Measurements from ENCODE around the gene TEX264. TPM values are rescaled to one million over a fixed set of nuclear protein-coding genes. Genes with fewer than 3 reads are reported as not detected.

TEX264 gene
- polyA plus RNA-seq, 1 donor (not counting 4 experiments of a cell fraction or from before 2014, with no cell fraction given) = 35.8 TPM

- Histone ChIP-seq H3K27me3 (ENCODE audit: control insufficient read depth, extremely low read depth, insufficient read depth, low read length) (peaks cover 20% of the 10 kb centered on the region), H3K9ac (ENCODE audit: control insufficient read depth, extremely low read depth, insufficient read depth, low read length) (no peak overlapping the region), H2AFZ (ENCODE audit: control insufficient read depth, low read length) (no peak overlapping the region), H3K27ac (ENCODE audit: control insufficient read depth, insufficient read depth, low read length) (no peak overlapping the region), H3K9me1 (ENCODE audit: control insufficient read depth, extremely low read depth, insufficient read depth, low read length) (peaks cover 2% of the 10 kb centered on the region), H3K79me2 (ENCODE audit: control insufficient read depth, insufficient read depth, low read length) (no peaks in the 10 kb centered on the region), H3K36me3 (ENCODE audit: control insufficient read depth in 2 of 2, extremely low read depth in 1 of 2, insufficient read depth in 2 of 2, low read length in 2 of 2) (peaks cover 2 to 8% of the 10 kb centered on the region in 2 experiments), H3K4me3 (ENCODE audit: control insufficient read depth in 2 of 3, extremely low read depth in 1 of 3, insufficient read depth in 2 of 3, low read depth in 1 of 3, low read length in 3 of 3) (no peak overlapping the region), H3K4me2 (ENCODE audit: control insufficient read depth, extremely low read depth, insufficient read depth, low read depth, low read length) (no peak overlapping the region), H3K4me1 (ENCODE audit: control insufficient read depth, extremely low read depth, insufficient read depth, low read length) (peaks cover 4% of the 10 kb centered on the region), H4K20me1 (ENCODE audit: control insufficient read depth, extremely low read depth, insufficient read depth, low read length) (peaks cover 12% of the 10 kb centered on the region), H3K9me3 (ENCODE audit: control insufficient read depth, low read depth, low read length) (no peaks in the 10 kb centered on the region)
- dilution Hi-C loops (cut with MboI; ENCODE audit: extremely low pct_ligation_motif_present, low sequenced_read_pairs) = no loop called here
- no peak for FAIRE-seq
- TF ChIP-seq CTCF (optimal IDR thresholded peaks at IDR 0.05 in 1 of 3, IDR thresholded peaks at IDR 0.05 in 1 of 3, conservative IDR thresholded peaks at IDR 0.05 in 1 of 3; ENCODE audit: extremely low read depth in 1 of 3, insufficient read depth in 2 of 3, low read length in 3 of 3) = no peak
- TF ChIP-seq EZH2 (IDR thresholded peaks at IDR 0.05; ENCODE audit: low read length) = no peak
- no peak for DNase-seq (ENCODE audit: low read depth, low spot score)
These were observed 37.3 kb downstream of the TEX264 start for GRCh38 chr3:51708216-51708845.

DNA sequence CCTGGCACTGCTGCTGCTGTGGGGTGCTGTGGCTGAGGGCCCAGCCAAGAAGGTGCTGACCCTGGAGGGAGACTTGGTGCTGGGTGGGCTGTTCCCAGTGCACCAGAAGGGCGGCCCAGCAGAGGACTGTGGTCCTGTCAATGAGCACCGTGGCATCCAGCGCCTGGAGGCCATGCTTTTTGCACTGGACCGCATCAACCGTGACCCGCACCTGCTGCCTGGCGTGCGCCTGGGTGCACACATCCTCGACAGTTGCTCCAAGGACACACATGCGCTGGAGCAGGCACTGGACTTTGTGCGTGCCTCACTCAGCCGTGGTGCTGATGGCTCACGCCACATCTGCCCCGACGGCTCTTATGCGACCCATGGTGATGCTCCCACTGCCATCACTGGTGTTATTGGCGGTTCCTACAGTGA is 38.0 kb downstream of the TEX264 start:
- Histone ChIP-seq H3K27ac (ENCODE audit: control insufficient read depth, insufficient read depth, low read length) (no peak overlapping the region), H3K79me2 (ENCODE audit: control insufficient read depth, insufficient read depth, low read length) (no peaks in the 10 kb centered on the region), H3K4me1 (ENCODE audit: control insufficient read depth, extremely low read depth, insufficient read depth, low read length) (peaks cover 4% of the 10 kb centered on the region), H3K9me1 (ENCODE audit: control insufficient read depth, extremely low read depth, insufficient read depth, low read length) (peaks cover 2% of the 10 kb centered on the region), H3K36me3 (ENCODE audit: control insufficient read depth in 2 of 2, extremely low read depth in 1 of 2, insufficient read depth in 2 of 2, low read length in 2 of 2) (peaks cover 0 to 8% of the 10 kb centered on the region in 2 experiments), H4K20me1 (ENCODE audit: control insufficient read depth, extremely low read depth, insufficient read depth, low read length) (peaks cover 12% of the 10 kb centered on the region), H3K9ac (ENCODE audit: control insufficient read depth, extremely low read depth, insufficient read depth, low read length) (no peak overlapping the region), H3K9me3 (ENCODE audit: control insufficient read depth, low read depth, low read length) (no peaks in the 10 kb centered on the region), H3K27me3 (ENCODE audit: control insufficient read depth, extremely low read depth, insufficient read depth, low read length) (peaks cover 20% of the 10 kb centered on the region), H2AFZ (ENCODE audit: control insufficient read depth, low read length) (no peak overlapping the region), H3K4me2 (ENCODE audit: control insufficient read depth, extremely low read depth, insufficient read depth, low read depth, low read length) (no peak overlapping the region), H3K4me3 (ENCODE audit: control insufficient read depth in 2 of 3, extremely low read depth in 1 of 3, insufficient read depth in 2 of 3, low read depth in 1 of 3, low read length in 3 of 3) (no peak overlapping the region)
- no peak for TF ChIP-seq EZH2 (IDR thresholded peaks at IDR 0.05; ENCODE audit: low read length)
- dilution Hi-C loops (cut with MboI; ENCODE audit: extremely low pct_ligation_motif_present, low sequenced_read_pairs) = no loop called here
- no peak for FAIRE-seq
- DNase-seq (ENCODE audit: low read depth, low spot score) = no peak

GRCh38 chr3:51709675-51710074 is 38.6 kb downstream of the TEX264 start:
- no peak for TF ChIP-seq EZH2 (IDR thresholded peaks at IDR 0.05; ENCODE audit: low read length)
- no peak for TF ChIP-seq CTCF (optimal IDR thresholded peaks at IDR 0.05 in 1 of 3, IDR thresholded peaks at IDR 0.05 in 1 of 3, conservative IDR thresholded peaks at IDR 0.05 in 1 of 3; ENCODE audit: extremely low read depth in 1 of 3, insufficient read depth in 2 of 3, low read length in 3 of 3)
- Histone ChIP-seq H3K79me2 (ENCODE audit: control insufficient read depth, insufficient read depth, low read length) (no peaks in the 10 kb centered on the region), H3K9me3 (ENCODE audit: control insufficient read depth, low read depth, low read length) (no peaks in the 10 kb centered on the region), H3K4me3 (ENCODE audit: control insufficient read depth in 2 of 3, extremely low read depth in 1 of 3, insufficient read depth in 2 of 3, low read depth in 1 of 3, low read length in 3 of 3) (no peak overlapping the region), H3K27ac (ENCODE audit: control insufficient read depth, insufficient read depth, low read length) (no peak overlapping the region), H4K20me1 (ENCODE audit: control insufficient read depth, extremely low read depth, insufficient read depth, low read length) (peaks cover 8% of the 10 kb centered on the region), H3K36me3 (ENCODE audit: control insufficient read depth in 2 of 2, extremely low read depth in 1 of 2, insufficient read depth in 2 of 2, low read length in 2 of 2) (peaks cover 0 to 3% of the 10 kb centered on the region in 2 experiments), H3K4me1 (ENCODE audit: control insufficient read depth, extremely low read depth, insufficient read depth, low read length) (peaks cover 4% of the 10 kb centered on the region), H3K9me1 (ENCODE audit: control insufficient read depth, extremely low read depth, insufficient read depth, low read length) (peaks cover 2% of the 10 kb centered on the region), H2AFZ (ENCODE audit: control insufficient read depth, low read length) (no peak overlapping the region), H3K27me3 (ENCODE audit: control insufficient read depth, extremely low read depth, insufficient read depth, low read length) (peaks cover 20% of the 10 kb centered on the region), H3K9ac (ENCODE audit: control insufficient read depth, extremely low read depth, insufficient read depth, low read length) (no peak overlapping the region), H3K4me2 (ENCODE audit: control insufficient read depth, extremely low read depth, insufficient read depth, low read depth, low read length) (no peak overlapping the region)
- no peak for FAIRE-seq
- DNase-seq (ENCODE audit: low read depth, low spot score) = no peak
- dilution Hi-C loops (cut with MboI; ENCODE audit: extremely low pct_ligation_motif_present, low sequenced_read_pairs) = no loop called here

All from keratinocyte (primary cell).